BJ (cell line): ENCODE measurements around the gene PLEKHA4. TPM values are rescaled to one million over a fixed set of nuclear protein-coding genes. Genes with fewer than 3 reads are reported as not detected.

Experiments
- CTCF ChIA-PET: fragments of 350-600 bp; formaldehyde crosslinking; extraction: SDS; loops from one replicate; lab custom pipeline; 2021; ENCODE audit warnings: antibody characterized with exemption, inconsistent platforms; lab: Yijun Ruan, JAX
- POLR2A ChIA-PET: fragments of 300-600 bp; sonication (Branson Sonifier 250); formaldehyde crosslinking; extraction: SDS; loops from one replicate; lab custom pipeline; 2021; ENCODE audit warnings: antibody characterized with exemption; lab: Charles Lee
- DNase-seq: peaks from one replicate; pipeline ENCODE4 v3.0.0-alpha.2; 2011; ENCODE audit warnings: low read depth
- H3K27me3 ChIP-seq: 2 replicates; pipeline ENCODE4 v1.6.0; 2011; ENCODE audit warnings: low read length; ENCODE audit not compliant: control insufficient read depth, insufficient read depth
- H3K36me3 ChIP-seq: 2 replicates; pipeline ENCODE4 v1.5.1; 2011; ENCODE audit warnings: low read length; ENCODE audit not compliant: control insufficient read depth, insufficient read depth
- H3K4me3 ChIP-seq: 2 replicates; pipeline ENCODE4 v1.5.1; 2011; ENCODE audit warnings: low read depth, mild to moderate bottlenecking, control low read depth, low read length
- CTCF ChIP-seq: IDR thresholded peaks from 2 replicates; pipeline ENCODE4 v1.5.1; 2011; ENCODE audit warnings: low read depth, mild to moderate bottlenecking, control low read depth, inconsistent platforms, low read length, moderate library complexity; ENCODE audit not compliant: insufficient read depth
- polyA plus RNA-seq: library from polyadenylated mRNA; depleted of rRNA; stranded (reverse); fragments of >200 nt; gene quantifications from 2 replicates; pipeline ENCODE4 v1.2.3, GENCODE V29; 2011

The PLEKHA4 gene
- polyA plus RNA-seq, 1 experiment, result 5.4 TPM

- DNase-seq, result no peak
- Histone ChIP-seq H3K27me3 (no peaks in the 10 kb centered on the region), H3K4me3 (peak within 1 kb of the TSS; percentile 38), H3K36me3 (peaks cover 2% of the 10 kb centered on the region)
- no peak for TF ChIP-seq CTCF
- CTCF ChIA-PET, result interaction anchor here (0.6 to 2.3 kb wide), 31 partner anchors 9 to 349 kb away, joined by 3 to 55 read pairs (median 4); partner anchors contain the start of genes BCAT2, GYS1 and RUVBL2
- POLR2A ChIA-PET, result interaction anchor here (0.6 kb wide), 1 partner anchor 291 kb away, joined by 12 read pairs; no protein-coding TSS in a partner anchor
These were observed 32.1 kb downstream of the PLEKHA4 start, which contains the start of gene HSD17B14 for GRCh38 chr19:48836089-48837017. Gene HSD17B14 (minus strand): TSS chr19:48836491. CDS start chr19:48836411, 80 bp downstream.

DNA sequence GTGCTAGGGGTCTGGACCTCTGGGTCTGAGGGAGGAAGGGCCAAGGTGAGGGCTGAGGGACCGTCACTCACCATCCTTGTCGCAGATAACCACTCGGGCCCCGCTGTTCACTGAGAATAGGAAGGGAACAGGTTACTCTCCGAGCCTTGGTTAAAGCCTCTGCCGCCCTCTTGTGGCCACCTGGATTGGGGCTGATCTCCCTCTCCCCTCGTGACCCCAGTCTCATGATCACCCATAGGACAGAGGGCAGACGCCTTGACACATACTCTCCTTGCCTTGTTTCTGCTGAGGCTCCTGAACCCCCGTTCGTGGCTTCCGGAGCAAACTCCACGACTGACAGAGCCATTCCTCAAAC is 32.7 kb downstream of the PLEKHA4 start:
- peak; percentile 20 for DNase-seq
- Histone ChIP-seq H3K36me3 (peaks cover 3% of the 10 kb centered on the region), H3K27me3 (no peaks in the 10 kb centered on the region), H3K4me3 (peak overlapping the region; percentile 38)
- CTCF ChIA-PET, result interaction anchor here (0.6 to 2.3 kb wide), 28 partner anchors 9 to 161 kb away, joined by 3 to 55 read pairs (median 4); partner anchors contain the start of genes BCAT2, GYS1 and RUVBL2
- POLR2A ChIA-PET, result no interaction called here
- peak; percentile 92 for TF ChIP-seq CTCF

GRCh38 chr19:48833977-48834376 is 34.4 kb downstream of the PLEKHA4 start:
- no peak for DNase-seq
- CTCF ChIA-PET, result interaction anchor here (0.6 to 5.2 kb wide), 5 partner anchors 13 to 137 kb away, joined by 3 to 43 read pairs (median 5); no protein-coding TSS in a partner anchor
- POLR2A ChIA-PET, result interaction anchor here (0.6 kb wide), 1 partner anchor 44 kb away, joined by 15 read pairs; no protein-coding TSS in a partner anchor
- no peak for TF ChIP-seq CTCF
- peaks cover 3% of the 10 kb centered on the region for H3K36me3 ChIP-seq
- no peaks in the 10 kb centered on the region for H3K27me3 ChIP-seq
- H3K4me3 ChIP-seq, result no peak overlapping the region

DNA sequence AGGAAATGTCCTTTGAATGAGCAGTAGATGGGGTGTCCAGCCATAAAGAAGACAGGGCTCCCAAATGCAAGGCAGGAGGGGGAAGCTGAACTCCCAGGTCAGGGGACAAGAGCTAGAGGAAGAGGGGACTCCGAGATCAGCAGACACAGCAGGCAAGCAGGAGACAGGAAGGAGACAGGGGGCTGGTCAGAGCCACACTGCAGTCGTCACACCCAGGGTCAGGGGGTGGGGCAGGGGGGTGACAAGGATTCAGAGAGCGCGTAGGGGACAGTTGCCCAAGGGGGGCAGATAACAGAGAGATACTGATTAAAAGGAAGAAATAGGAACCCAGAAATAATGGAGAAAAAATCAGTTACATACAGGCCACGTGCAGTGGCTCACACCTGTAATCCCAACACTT is 35.4 kb downstream of the PLEKHA4 start:
- peaks cover 3% of the 10 kb centered on the region for H3K36me3 ChIP-seq
- ChIA-PET POLR2A (no interaction called here), CTCF (interaction anchor here (1.1 to 5.2 kb wide), 4 partner anchors 9 to 45 kb away, joined by 3 to 43 read pairs (median 8); no protein-coding TSS in a partner anchor)

More for the DNA sequence above, 35.4 kb downstream of the PLEKHA4 start:
- no peaks in the 10 kb centered on the region for H3K27me3 ChIP-seq
- no peak for DNase-seq
- no peak overlapping the region for H3K4me3 ChIP-seq
- TF ChIP-seq CTCF, result no peak
